ENCODE data around the gene DNPH1.

DNPH1 gene

DNA sequence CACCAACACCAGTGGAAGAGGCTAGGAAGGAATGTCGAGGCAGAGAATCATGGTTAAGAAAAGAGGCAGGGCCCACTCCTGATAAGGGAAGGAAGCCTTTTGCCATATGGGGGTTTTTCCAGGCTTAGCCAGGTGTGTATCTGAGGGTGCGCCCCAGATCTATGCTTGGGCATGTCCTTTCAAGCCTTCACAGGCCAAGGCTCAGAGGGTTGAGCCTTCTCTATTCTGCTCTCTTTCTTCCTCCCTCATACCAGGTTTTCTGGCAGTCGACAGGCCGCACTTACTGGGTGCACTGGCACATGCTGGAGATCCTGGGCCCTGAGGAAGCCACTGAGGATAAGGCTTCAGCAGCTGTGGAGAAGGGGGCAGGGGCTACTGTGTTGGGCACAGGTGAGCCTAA lies 42.6 kb downstream of the DNPH1 start:
- TF ChIP-seq, protein P1, sequence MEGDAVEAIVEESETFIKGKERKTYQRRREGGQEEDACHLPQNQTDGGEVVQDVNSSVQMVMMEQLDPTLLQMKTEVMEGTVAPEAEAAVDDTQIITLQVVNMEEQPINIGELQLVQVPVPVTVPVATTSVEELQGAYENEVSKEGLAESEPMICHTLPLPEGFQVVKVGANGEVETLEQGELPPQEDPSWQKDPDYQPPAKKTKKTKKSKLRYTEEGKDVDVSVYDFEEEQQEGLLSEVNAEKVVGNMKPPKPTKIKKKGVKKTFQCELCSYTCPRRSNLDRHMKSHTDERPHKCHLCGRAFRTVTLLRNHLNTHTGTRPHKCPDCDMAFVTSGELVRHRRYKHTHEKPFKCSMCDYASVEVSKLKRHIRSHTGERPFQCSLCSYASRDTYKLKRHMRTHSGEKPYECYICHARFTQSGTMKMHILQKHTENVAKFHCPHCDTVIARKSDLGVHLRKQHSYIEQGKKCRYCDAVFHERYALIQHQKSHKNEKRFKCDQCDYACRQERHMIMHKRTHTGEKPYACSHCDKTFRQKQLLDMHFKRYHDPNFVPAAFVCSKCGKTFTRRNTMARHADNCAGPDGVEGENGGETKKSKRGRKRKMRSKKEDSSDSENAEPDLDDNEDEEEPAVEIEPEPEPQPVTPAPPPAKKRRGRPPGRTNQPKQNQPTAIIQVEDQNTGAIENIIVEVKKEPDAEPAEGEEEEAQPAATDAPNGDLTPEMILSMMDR (IDR thresholded peaks at IDR 0.05) = no peak
- Histone ChIP-seq H3K9ac (no peak overlapping the region), H3K36me3 (ENCODE audit: control insufficient read depth, insufficient read depth, low read length) (no peaks in the 10 kb centered on the region), H3K4me2 (ENCODE audit: low read length) (no peak overlapping the region), H3K4me3 (ENCODE audit: low read depth, low read length) (no peak overlapping the region), H3K27me3 (ENCODE audit: control insufficient read depth, insufficient read depth, low read length) (no peaks in the 10 kb centered on the region), H3K27ac (no peak overlapping the region), H3K79me2 (no peaks in the 10 kb centered on the region), H3K4me1 (peaks cover 6% of the 10 kb centered on the region), H3K9me3 (ENCODE audit: control insufficient read depth, low read length) (no peaks in the 10 kb centered on the region), H2AFZ (no peak overlapping the region)

DNA sequence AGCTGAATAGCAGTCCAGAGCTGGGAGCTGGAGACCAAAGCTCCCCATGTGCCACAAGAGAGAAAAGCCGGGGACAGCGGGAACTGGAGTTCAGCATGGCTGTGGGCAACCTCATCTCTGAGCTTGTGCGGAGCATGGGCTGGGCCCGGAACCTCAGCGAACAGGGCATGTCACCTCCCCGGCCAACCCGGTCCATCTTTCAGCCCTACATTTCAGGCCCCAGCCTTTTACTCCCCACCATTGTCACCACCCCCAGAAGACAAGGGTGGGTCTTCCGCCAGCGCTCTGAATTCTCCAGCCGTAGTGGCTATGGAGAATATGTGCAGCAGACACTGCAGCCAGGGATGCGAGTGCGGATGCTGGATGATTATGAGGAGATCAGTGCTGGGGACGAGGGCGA lies 43.3 kb downstream of the DNPH1 start:
- Histone ChIP-seq H3K27me3 (ENCODE audit: control insufficient read depth, insufficient read depth, low read length) (no peaks in the 10 kb centered on the region), H2AFZ (no peak overlapping the region), H3K36me3 (ENCODE audit: control insufficient read depth, insufficient read depth, low read length) (no peaks in the 10 kb centered on the region), H3K9ac (no peak overlapping the region), H3K27ac (no peak overlapping the region), H3K79me2 (no peaks in the 10 kb centered on the region), H3K4me1 (peaks cover 6% of the 10 kb centered on the region), H3K9me3 (ENCODE audit: control insufficient read depth, low read length) (no peaks in the 10 kb centered on the region), H3K4me2 (ENCODE audit: low read length) (no peak overlapping the region), H3K4me3 (ENCODE audit: low read depth, low read length) (no peak overlapping the region)
- TF ChIP-seq, protein P1 (IDR thresholded peaks at IDR 0.05) = no peak

DNA sequence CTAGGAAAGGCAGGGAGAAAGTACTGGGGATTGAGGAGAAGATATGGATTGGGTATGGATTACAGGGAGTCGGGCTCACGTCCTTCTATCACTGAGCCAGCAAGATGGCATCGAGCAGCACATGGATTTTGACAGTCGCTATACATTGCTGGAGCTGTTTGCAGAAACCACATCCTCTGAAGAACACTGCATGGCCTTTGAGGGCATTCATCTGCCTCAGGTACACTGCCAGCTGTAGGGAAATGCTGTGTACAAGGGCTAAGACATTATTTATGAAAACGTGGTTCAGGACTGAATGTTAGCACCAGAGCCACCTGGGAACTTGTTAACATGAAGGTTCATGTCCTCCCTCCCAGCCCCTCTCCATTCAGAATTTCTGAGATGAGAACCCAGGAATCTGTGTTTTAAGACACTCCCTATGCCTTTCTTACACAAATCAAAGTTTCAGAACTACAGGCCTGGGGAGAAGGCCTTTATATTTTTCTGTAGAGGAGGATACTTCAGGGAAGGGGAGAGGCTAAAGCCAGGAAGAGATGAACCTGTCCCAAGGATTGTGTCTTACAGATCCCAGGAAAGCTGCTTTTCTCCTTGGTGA lies 43.8 kb downstream of the DNPH1 start:
- H3K4me3 ChIP-seq (ENCODE audit: low read depth, low read length) = no peak overlapping the region
- no peak overlapping the region for H3K9ac ChIP-seq
- H3K27ac ChIP-seq = no peak overlapping the region
- no peaks in the 10 kb centered on the region for H3K36me3 ChIP-seq (ENCODE audit: control insufficient read depth, insufficient read depth, low read length)
- peaks cover 6% of the 10 kb centered on the region for H3K4me1 ChIP-seq
- no peak overlapping the region for H3K4me2 ChIP-seq (ENCODE audit: low read length)
- H3K79me2 ChIP-seq = no peaks in the 10 kb centered on the region
- TF ChIP-seq, protein P1 (IDR thresholded peaks at IDR 0.05) = no peak
- H3K27me3 ChIP-seq (ENCODE audit: control insufficient read depth, insufficient read depth, low read length) = no peaks in the 10 kb centered on the region
- H2AFZ ChIP-seq = no peak overlapping the region
- no peaks in the 10 kb centered on the region for H3K9me3 ChIP-seq (ENCODE audit: control insufficient read depth, low read length)

DNA sequence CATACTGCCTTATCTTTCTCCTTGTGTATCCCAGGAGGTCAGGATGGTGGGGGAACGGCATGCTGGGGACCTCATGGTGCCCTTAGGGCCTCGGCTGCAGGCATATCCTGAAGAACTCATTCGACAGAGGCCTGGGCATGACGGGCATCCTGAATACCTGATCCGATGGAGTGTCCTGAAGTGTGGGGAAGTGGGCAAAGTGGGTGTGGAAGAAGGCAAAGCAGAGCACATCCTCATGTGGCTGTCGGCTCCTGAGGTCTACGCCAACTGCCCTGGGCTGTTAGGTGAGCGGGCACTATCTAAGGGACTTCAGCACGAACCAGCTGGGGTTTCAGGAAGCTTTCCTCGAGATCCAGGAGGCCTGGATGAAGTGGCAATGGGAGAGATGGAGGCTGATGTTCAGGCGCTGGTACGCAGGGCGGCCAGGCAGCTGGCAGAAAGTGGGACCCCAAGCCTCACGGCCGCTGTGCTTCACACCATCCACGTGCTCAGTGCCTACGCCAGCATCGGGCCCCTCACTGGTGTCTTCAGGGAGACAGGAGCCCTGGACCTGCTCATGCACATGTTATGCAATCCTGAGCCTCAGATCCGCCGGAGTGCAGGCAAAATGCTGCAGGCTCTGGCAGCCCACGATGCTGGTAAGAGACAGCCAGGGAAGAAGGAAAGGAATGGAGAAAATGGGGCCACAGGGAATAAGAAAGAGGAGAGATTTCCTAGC lies 44.9 kb downstream of the DNPH1 start:
- no peak overlapping the region for H3K27ac ChIP-seq
- no peaks in the 10 kb centered on the region for H3K27me3 ChIP-seq (ENCODE audit: control insufficient read depth, insufficient read depth, low read length)
- peaks cover 6% of the 10 kb centered on the region for H3K4me1 ChIP-seq
- no peaks in the 10 kb centered on the region for H3K79me2 ChIP-seq
- H2AFZ ChIP-seq = no peak overlapping the region
- no peak overlapping the region for H3K9ac ChIP-seq
- no peaks in the 10 kb centered on the region for H3K9me3 ChIP-seq (ENCODE audit: control insufficient read depth, low read length)
- TF ChIP-seq, protein P1 (IDR thresholded peaks at IDR 0.05) = no peak
- no peak overlapping the region for H3K4me3 ChIP-seq (ENCODE audit: low read depth, low read length)
- H3K36me3 ChIP-seq (ENCODE audit: control insufficient read depth, insufficient read depth, low read length) = no peaks in the 10 kb centered on the region
- H3K4me2 ChIP-seq (ENCODE audit: low read length) = no peak overlapping the region

DNA sequence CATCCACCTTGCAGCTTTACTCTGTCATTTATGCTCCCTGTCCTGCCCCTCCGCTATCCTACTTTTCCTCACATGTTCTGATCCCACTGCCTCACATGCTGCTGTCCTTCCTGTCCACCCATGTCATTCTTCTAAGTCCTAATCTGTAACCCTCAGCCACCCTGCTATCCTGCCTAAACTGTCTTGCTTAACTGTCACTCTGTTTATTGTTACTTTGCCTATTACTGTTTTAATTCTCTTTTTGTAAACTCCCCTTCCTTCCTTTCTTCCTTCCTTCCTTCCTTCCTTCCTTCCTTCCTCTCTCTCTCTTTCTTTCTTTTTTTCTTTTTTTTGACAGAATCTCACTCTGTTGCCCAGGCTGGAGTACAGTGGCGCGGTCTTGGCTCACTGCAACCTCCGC lies 45.8 kb downstream of the DNPH1 start:
- Histone ChIP-seq H3K27me3 (ENCODE audit: control insufficient read depth, insufficient read depth, low read length) (no peaks in the 10 kb centered on the region), H3K36me3 (ENCODE audit: control insufficient read depth, insufficient read depth, low read length) (no peaks in the 10 kb centered on the region), H3K9me3 (ENCODE audit: control insufficient read depth, low read length) (no peaks in the 10 kb centered on the region), H2AFZ (no peak overlapping the region), H3K9ac (no peak overlapping the region), H3K27ac (no peak overlapping the region), H3K4me1 (peaks cover 6% of the 10 kb centered on the region), H3K4me2 (ENCODE audit: low read length) (no peak overlapping the region), H3K4me3 (ENCODE audit: low read depth, low read length) (no peak overlapping the region), H3K79me2 (peaks cover 2% of the 10 kb centered on the region)
- TF ChIP-seq, protein P1 (IDR thresholded peaks at IDR 0.05) = no peak

Measured in parathyroid adenoma (tissue), 2 donors.